Putamen (tissue), 1 donor: ENCODE results near the gene TFAP2D.

Experiments
- DNase-seq: peaks from one replicate; pipeline ENCODE4 v3.0.0-alpha.2; 2016; ENCODE audit warnings: low spot score

Gene TFAP2D

DNA sequence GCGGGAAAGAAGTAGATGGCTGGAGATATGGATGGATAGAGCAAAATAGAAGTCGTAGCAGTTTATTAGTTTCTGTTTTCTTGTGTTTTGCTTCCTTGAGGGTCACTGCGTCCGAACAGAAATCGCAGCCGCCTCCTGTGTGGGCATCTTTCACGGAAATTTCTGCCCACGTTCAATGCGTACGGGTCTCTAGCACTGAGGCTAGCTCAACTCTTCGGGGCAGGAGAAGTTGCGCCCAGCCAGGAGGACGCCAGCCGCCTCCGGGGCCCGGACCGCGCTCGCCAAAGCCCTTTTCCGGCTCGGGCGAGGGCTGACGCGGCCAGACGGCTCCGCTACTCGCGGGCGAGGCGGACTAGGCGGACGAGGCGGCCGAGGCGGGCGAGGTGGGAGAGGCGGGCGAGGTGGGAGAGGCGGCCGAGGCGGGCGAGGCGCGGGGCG lies 106.2 kb downstream of the TFAP2D start:
- DNase-seq = no peak

DNA sequence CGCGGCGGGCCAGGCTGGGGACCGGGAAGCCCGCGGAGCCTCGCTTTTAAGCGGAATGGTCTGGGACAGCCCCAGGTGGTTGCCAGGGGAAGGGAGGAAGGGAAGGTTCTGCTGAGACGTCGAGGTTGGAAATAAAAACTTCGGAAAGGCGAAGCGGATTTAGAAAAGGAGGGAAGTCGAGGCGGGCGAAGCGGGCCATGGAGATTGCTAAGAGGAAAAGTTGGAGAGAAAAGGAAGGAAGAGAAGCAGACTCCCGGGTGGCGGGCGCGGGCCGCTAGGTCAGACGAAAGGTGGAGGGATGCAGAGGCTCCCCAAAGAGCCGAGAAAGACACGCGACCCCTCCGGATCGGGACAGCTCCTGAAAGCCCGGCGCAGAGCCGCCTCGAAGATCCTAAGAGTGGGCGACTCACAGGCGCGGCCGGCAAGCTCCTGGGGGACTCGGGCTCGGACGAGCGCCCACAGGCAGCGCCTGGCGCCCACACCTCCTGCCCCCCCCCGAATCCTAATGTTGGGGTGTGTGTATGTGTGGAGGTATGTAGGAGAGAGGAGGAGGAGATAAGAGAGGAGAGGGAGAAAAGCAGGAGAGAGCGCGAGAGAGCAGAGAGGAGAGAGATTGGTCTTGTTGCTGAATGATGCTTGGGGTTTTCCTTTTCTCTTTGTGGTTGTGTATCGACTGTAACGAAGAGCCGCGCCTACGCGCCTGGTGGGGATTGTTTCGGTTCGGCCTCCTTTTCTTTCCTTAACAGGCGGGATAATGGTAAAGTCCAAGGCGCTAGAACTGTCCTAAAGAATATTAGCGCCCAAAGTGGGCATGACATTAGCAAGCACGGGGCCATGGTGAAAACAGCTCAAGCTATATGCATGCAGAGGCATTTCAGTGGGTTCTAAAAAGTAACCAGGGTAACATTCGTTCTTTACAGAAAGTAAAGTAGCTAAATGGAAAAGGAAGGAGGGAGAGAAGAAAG lies 106.9 kb downstream of the TFAP2D start:
- DNase-seq = no peak

DNA sequence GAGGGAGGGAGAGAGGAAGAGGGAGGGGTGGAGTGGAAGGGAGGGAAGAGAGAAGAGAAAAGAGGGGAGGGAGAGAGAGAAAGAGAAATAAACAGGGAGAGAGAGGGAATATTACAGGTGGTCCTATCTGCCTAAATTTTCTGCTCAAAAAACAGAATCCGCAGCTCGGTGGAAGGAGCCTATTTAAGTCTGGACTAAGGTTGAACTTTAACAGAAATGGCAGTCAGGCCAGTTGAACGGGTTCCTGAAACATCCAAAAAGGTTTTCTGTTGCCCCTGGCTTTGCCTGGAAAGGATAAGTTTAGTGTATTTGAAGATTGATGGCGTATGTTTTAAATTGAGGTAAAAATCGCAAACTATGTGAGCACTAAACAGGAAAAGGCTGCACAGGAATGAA lies 107.5 kb downstream of the TFAP2D start:
- no peak for DNase-seq

DNA sequence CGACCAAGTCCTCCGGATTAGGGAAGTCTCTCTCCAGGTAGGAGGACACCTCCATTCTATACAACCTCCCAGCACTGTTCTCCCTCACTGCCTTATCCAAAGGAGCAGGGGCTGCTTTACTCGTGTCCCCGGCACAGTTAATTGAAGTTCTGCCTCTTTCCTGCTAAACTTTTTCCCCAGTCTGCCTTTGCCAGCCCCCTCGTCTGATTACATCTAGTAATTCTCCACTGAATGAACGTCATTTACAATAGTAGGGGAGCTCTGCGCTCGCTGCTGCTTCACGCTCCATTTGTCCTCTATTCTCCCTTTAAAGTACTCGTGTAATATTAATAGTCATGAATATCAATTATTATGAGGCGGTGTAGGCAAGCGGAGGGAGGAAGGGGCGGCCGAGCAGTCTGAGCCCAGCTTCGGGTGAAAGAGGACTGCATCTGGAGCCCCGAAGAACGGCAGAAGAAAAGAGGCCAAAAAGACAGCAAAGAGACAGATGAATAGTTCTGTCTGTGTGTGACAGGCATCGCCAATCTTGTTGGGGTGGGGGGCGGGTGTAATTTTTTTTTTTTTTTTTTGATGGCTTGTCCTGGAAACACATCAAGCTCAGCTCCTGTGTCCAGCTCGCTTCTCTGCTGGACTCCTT lies 108.2 kb downstream of the TFAP2D start:
- no peak for DNase-seq

DNA sequence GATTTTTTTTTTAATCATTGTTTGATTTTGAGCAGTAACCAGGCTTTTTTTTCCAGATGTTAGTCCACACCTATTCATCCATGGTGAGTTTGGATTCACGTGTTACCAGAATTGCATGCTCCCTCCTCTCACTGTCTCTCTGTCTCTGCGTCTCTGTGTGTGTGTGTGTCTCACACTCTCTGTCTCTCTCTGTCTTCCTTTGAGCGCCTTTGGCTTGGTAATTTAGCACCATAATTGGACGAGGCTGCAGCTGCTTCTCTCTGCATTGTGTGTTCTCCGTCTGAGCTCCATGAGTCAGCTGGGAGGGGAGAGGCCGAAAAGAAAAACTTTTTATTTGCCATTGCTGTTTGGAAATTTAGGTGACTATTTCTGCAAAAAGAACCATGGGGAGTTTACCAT lies 108.8 kb downstream of the TFAP2D start:
- no peak for DNase-seq
